Activated CD8-positive, alpha-beta memory T cell treated with anti-CD3 and anti-CD28 coated beads for 24 hours (primary cell): ENCODE measurements around the gene SPEF2.

ENCODE experiments used
- DNase-seq: peaks from one replicate; pipeline ENCODE4 v3.0.0-alpha.2; 2020

Gene SPEF2

GRCh38 chr5:35860686-35861085, 243.0 kb downstream of the SPEF2 start:
- no peak for DNase-seq

- no peak for DNase-seq
Measured at GRCh38 chr5:35861718-35862117, 244.1 kb downstream of the SPEF2 start.

- no peak for DNase-seq
Measured at GRCh38 chr5:35862126-35862525, 244.5 kb downstream of the SPEF2 start.

- no peak for DNase-seq
Measured at GRCh38 chr5:35863159-35863558, 245.5 kb downstream of the SPEF2 start.
